CD4-positive, alpha-beta T cell (primary cell): Measurements from ENCODE around the gene ASB17. TPM values are rescaled to one million over a fixed set of nuclear protein-coding genes. Genes with fewer than 3 reads are reported as not detected.

Source experiments
- ATAC-seq: fragments of 200-7000 bp; cut with Tn5 transposase; one replicate; pipeline ENCODE4 v1.10.0; 2022; ENCODE audit warnings: mild to moderate bottlenecking; ENCODE audit not compliant: poor library complexity
- CTCF ChIA-PET: fragments of 350-600 bp; sonication (Branson Sonifier 250); formaldehyde crosslinking; loops from one replicate; lab custom pipeline; 2021; ENCODE audit warnings: antibody characterized with exemption, inconsistent platforms; lab: Charles Lee
- POLR2A ChIA-PET: fragments of 350-600 bp; sonication (Branson Sonifier 250); formaldehyde crosslinking; loops from one replicate; lab custom pipeline; 2021; ENCODE audit warnings: antibody characterized with exemption, inconsistent platforms; lab: Charles Lee
- DNase-seq, 14 experiments: peaks; one replicate each; pipeline ENCODE4 v3.0.0-alpha.2; 2013 to 2020; ENCODE audit warnings: mixed read lengths in 2 of 14
- H3K27ac ChIP-seq, 2 donors: one replicate each; pipeline versions ENCODE4 v1.5.1 to v1.7.0; 2013; ENCODE audit warnings: low read length in 2 of 2, low read depth in 1 of 2, mild to moderate bottlenecking in 1 of 2
- H3K27me3 ChIP-seq, 2 experiments: 1 replicate in 1 of 2; 2 replicates in 1 of 2; pipeline versions ENCODE4 v1.6.1 to v1.7.0; 2013; ENCODE audit warnings: low read length in 2 of 2, control low read depth in 1 of 2, mild to moderate bottlenecking in 1 of 2, moderate library complexity in 1 of 2; ENCODE audit not compliant: insufficient read depth in 2 of 2, control insufficient read depth in 1 of 2
- H3K36me3 ChIP-seq: one replicate; pipeline ENCODE4 v1.6.1; 2013; ENCODE audit warnings: low read length, control low read depth; ENCODE audit not compliant: insufficient read depth
- H3K4me1 ChIP-seq: one replicate; pipeline ENCODE4 v1.6.1; 2013; ENCODE audit warnings: low read length, control low read depth; ENCODE audit not compliant: insufficient read depth
- H3K4me3 ChIP-seq: one replicate; pipeline ENCODE4 v1.5.1; 2013; ENCODE audit warnings: mild to moderate bottlenecking, low read length, moderate library complexity
- H3K9me3 ChIP-seq, 2 experiments: 1 replicate in 1 of 2; 2 replicates in 1 of 2; pipeline versions ENCODE4 v1.6.1 to v1.7.0; 2013; ENCODE audit warnings: low read length in 2 of 2, mild to moderate bottlenecking in 2 of 2, control low read depth in 1 of 2, moderate library complexity in 1 of 2; ENCODE audit not compliant: control insufficient read depth in 1 of 2, insufficient read depth in 1 of 2
- H3K27ac Mint-ChIP-seq: one replicate; pipeline ENCODE4 v1.8.0; 2020; ENCODE audit warnings: mixed read lengths
- H3K27me3 Mint-ChIP-seq: one replicate; pipeline ENCODE4 v1.8.0; 2021; ENCODE audit warnings: mixed read lengths
- H3K36me3 Mint-ChIP-seq: one replicate; pipeline ENCODE4 v1.8.0; 2021; ENCODE audit warnings: low read depth, mixed read lengths
- H3K4me1 Mint-ChIP-seq: one replicate; pipeline ENCODE4 v1.8.0; 2021; ENCODE audit warnings: low read depth, mixed read lengths
- H3K4me3 Mint-ChIP-seq: one replicate; pipeline ENCODE4 v1.8.0; 2020; ENCODE audit warnings: mild to moderate bottlenecking, mixed read lengths
- H3K9me3 Mint-ChIP-seq: one replicate; pipeline ENCODE4 v1.8.0; 2020; ENCODE audit warnings: mixed read lengths
- intact Hi-C, 2 experiments: fragments of 100-400 bp; cut with DNase I in 1 of 2; cut with micrococcal nuclease in 1 of 2; formaldehyde crosslinking; loops; one replicate each; pipeline versions ENCODE4 v1.15.1 to v1.9.0; 2023 to 2025; cut with DNase I, micrococcal nuclease
- polyA plus RNA-seq, 2 donors: library from polyadenylated mRNA; unstranded; fragments of 120-200 nt; gene quantifications; one replicate each; pipeline ENCODE4 v1.2.1, GENCODE V29; 2013
- total RNA-seq, 174 experiments: library from RNA in 2 of 174; stranded (reverse) in 2 of 174; gene quantifications; one replicate each; pipeline ENCODE4 v1.2.3 and lab custom pipeline; 2021 to 2026
- TF ChIP-seq, protein P1 (sequence below): fragments of 200-600 bp; IDR thresholded peaks from one replicate; pipeline ENCODE4 v1.8.0; 2022; ENCODE audit warnings: antibody characterized with exemption, mild to moderate bottlenecking

The ASB17 gene, protein sequence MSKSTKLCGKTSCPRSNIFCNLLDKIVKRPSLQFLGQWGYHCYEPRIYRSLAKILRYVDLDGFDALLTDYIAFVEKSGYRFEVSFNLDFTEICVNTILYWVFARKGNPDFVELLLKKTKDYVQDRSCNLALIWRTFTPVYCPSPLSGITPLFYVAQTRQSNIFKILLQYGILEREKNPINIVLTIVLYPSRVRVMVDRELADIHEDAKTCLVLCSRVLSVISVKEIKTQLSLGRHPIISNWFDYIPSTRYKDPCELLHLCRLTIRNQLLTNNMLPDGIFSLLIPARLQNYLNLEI
- total RNA-seq: not detected
- polyA plus RNA-seq (2013, experiment 1 of 2): not detected
- polyA plus RNA-seq (2013, experiment 2 of 2): not detected
- 0 to 0.07 (median 0) reads per million in 172 experiments for total RNA-seq (lab: John Stamatoyannopoulos, UW)

DNA sequence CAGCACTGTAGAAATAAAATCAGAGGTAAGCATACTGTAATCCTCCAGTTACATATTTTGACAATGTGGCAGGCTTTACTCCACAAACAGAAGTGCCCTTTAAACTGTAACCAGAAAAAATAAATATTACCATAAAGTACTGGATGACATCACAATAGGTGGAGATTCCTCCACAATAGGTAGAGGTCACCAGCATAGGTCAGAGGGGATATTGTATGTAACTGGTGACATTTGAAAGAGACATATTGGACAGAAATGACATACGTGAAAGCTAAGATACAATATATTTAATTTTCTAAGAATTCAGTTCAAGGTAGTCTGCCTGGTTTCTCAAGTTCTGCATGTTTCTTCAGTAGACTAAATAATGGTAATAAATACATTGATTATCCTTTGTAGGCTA is at the start of gene ASB17:
TSS of gene ASB17 (minus strand) at position 101 of the 400 bp plus-strand sequence. CDS start 113 bp downstream, outside the sequence.
- Histone ChIP-seq H3K9me3 (no peaks in the 10 kb centered on the region), H3K4me1 (no peaks in the 10 kb centered on the region), H3K36me3 (no peaks in the 10 kb centered on the region), H3K27ac (no peak within 1 kb of the TSS), H3K4me3 (no peak within 1 kb of the TSS), H3K27me3 (no peaks in the 10 kb centered on the region)
- intact Hi-C loops: no loop called here
- ATAC-seq (no peak), DNase-seq (no peak)
- CTCF ChIA-PET: no interaction called here
- H3K4me3 Mint-ChIP-seq: no peak within 1 kb of the TSS
- H3K4me1 Mint-ChIP-seq: no peaks in the 10 kb centered on the region
- H3K27me3 Mint-ChIP-seq: peaks cover 19% of the 10 kb centered on the region
- H3K9me3 Mint-ChIP-seq: no peaks in the 10 kb centered on the region
- H3K36me3 Mint-ChIP-seq: no peaks in the 10 kb centered on the region
- TF ChIP-seq, protein P1, sequence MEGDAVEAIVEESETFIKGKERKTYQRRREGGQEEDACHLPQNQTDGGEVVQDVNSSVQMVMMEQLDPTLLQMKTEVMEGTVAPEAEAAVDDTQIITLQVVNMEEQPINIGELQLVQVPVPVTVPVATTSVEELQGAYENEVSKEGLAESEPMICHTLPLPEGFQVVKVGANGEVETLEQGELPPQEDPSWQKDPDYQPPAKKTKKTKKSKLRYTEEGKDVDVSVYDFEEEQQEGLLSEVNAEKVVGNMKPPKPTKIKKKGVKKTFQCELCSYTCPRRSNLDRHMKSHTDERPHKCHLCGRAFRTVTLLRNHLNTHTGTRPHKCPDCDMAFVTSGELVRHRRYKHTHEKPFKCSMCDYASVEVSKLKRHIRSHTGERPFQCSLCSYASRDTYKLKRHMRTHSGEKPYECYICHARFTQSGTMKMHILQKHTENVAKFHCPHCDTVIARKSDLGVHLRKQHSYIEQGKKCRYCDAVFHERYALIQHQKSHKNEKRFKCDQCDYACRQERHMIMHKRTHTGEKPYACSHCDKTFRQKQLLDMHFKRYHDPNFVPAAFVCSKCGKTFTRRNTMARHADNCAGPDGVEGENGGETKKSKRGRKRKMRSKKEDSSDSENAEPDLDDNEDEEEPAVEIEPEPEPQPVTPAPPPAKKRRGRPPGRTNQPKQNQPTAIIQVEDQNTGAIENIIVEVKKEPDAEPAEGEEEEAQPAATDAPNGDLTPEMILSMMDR: no peak
- no peak within 1 kb of the TSS for H3K27ac Mint-ChIP-seq
- POLR2A ChIA-PET: no interaction called here

DNA sequence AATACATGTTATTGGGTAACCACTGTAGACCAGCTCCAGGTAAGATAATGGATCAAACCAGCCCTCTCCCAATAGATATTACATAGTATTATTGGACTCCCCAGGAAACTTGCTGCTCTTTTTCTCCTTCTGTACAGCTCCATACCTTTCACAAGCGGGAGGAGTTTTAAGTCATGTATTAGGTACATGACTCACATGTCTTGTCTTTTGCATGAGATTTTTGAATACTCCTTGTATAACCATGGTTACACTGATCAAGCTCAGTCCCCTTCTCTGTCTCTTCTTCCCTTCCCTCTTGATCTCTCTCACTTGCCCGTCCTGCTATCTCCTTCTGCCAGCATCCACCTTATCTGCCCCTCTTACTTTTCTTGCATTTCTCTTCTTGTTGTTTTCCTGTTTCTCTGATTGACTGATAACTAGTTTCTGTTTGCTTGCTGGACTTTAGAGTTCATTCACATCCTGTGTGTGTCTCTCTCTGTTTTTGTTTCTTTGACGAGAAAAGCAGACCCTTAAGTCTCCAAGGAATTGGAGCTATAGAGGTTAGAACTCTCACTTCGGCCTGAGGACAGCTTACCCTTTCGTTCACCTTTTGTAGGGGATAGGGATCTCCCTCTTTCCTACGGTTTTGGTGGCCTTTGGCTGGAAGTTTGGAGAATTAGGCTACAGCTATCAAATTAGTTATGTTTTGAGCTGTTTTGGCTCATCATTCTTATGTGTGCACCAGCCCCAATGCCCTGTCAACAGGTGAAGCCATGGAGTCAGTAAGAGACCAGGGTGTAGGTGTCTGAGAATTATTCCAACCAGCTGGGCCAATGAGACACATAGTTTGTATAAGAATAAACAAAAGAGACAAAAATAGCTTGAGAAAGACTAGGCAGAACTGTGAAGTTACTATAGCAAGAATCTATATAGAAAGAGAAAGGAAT is 49.0 kb upstream of the ASB17 start:
- no peak for DNase-seq

DNA sequence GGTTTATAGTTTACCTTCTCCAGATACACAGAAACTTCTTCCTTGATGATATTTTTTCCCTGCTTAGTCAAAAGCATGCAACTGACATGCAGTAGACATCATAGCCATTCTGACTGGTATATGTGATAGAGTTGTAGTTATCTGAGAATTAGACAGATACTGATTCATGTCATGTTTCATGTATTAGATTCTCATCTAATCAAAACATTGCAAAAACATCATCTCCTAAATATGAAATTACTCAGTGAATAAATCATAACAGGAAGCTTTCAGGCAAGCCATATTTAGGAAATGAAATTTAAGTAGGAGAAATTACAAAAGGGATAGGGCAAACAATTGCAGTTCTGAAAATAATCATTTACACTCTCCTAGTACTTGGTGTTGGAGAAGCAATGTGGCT is 38.4 kb upstream of the ASB17 start:
- ChIA-PET CTCF (no interaction called here), POLR2A (no interaction called here)
- no peaks in the 10 kb centered on the region for H3K27me3 Mint-ChIP-seq
- ATAC-seq (no peak), DNase-seq (no peak)
- no peaks in the 10 kb centered on the region for H3K9me3 ChIP-seq
- H3K4me1 Mint-ChIP-seq: no peaks in the 10 kb centered on the region
- H3K36me3 ChIP-seq: no peaks in the 10 kb centered on the region
- TF ChIP-seq, protein P1: no peak
- H3K27me3 ChIP-seq: no peaks in the 10 kb centered on the region
- no peaks in the 10 kb centered on the region for H3K4me1 ChIP-seq
- H3K36me3 Mint-ChIP-seq: no peaks in the 10 kb centered on the region
- H3K27ac ChIP-seq: no peak overlapping the region
- no peak overlapping the region for H3K27ac Mint-ChIP-seq
- H3K9me3 Mint-ChIP-seq: no peaks in the 10 kb centered on the region
- intact Hi-C loops: no loop called here
- no peak overlapping the region for H3K4me3 Mint-ChIP-seq
- H3K4me3 ChIP-seq: no peak overlapping the region

More for the DNA sequence above, 49.0 kb upstream of the ASB17 start:
- Histone ChIP-seq H3K36me3 (no peaks in the 10 kb centered on the region), H3K4me1 (no peaks in the 10 kb centered on the region), H3K9me3 (peaks cover 5 to 10% of the 10 kb centered on the region in 2 experiments), H3K27ac (no peak overlapping the region), H3K27me3 (no peaks in the 10 kb centered on the region), H3K4me3 (no peak overlapping the region)
- Mint-ChIP-seq H3K9me3 (peaks cover 5% of the 10 kb centered on the region), H3K27me3 (peaks cover 11% of the 10 kb centered on the region), H3K4me3 (no peak overlapping the region), H3K4me1 (no peaks in the 10 kb centered on the region), H3K36me3 (no peaks in the 10 kb centered on the region), H3K27ac (no peak overlapping the region)
- CTCF ChIA-PET: no interaction called here
- intact Hi-C loops: no loop called here
- TF ChIP-seq, protein P1: no peak
- no peak for ATAC-seq
- POLR2A ChIA-PET: no interaction called here
